Spinal cord (tissue), 10 donors: ENCODE measurements around the gene PLXNA2. TPM values are rescaled to one million over a fixed set of nuclear protein-coding genes. Genes with fewer than 3 reads are reported as not detected.

Experiments used
- DNase-seq, 6 donors: peaks; one replicate each; pipeline versions ENCODE4 v3.0.0 to v3.0.0-alpha.2; 2013 to 2015; ENCODE audit warnings: low spot score in 6 of 6, low read depth in 4 of 6
- H3K27ac ChIP-seq: one replicate; pipeline ENCODE4 v1.5.1; 2013; ENCODE audit warnings: low read depth, low read length, control low read depth
- H3K27me3 ChIP-seq: one replicate; pipeline ENCODE4 v1.6.1; 2013; ENCODE audit warnings: low read length; ENCODE audit not compliant: control insufficient read depth, insufficient read depth
- H3K36me3 ChIP-seq: one replicate; pipeline ENCODE4 v1.6.1; 2013; ENCODE audit warnings: low read length; ENCODE audit not compliant: control insufficient read depth, insufficient read depth
- H3K4me1 ChIP-seq: one replicate; pipeline ENCODE4 v1.6.1; 2013; ENCODE audit warnings: low read length; ENCODE audit not compliant: control insufficient read depth, insufficient read depth
- H3K4me3 ChIP-seq: one replicate; pipeline ENCODE4 v1.5.1; 2013; ENCODE audit warnings: low read depth, low read length, control low read depth
- H3K9me3 ChIP-seq: one replicate; pipeline ENCODE4 v1.6.1; 2013; ENCODE audit warnings: low read length; ENCODE audit not compliant: control insufficient read depth, insufficient read depth
- WGBS: methylation state at CpG from one replicate; pipeline ENCODE4 v1.1.5; 2013; ENCODE audit warnings: missing lambda C conversion rate; ENCODE audit not compliant: insufficient coverage; 5-methylcytosine and 5-hydroxymethylcytosine counted together
- polyA plus RNA-seq, 2 donors: library from polyadenylated mRNA; unstranded; fragments of 120-200 nt; gene quantifications; one replicate each; pipeline ENCODE4 v1.2.1, GENCODE V29; 2013; ENCODE audit not compliant: insufficient read length in 2 of 2
- total RNA-seq, 2 donors: library from RNA; depleted of rRNA in 1 of 2; stranded (reverse); fragments of 120-200 nt in 1 of 2; fragments of >200 nt in 1 of 2; gene quantifications; one replicate each; pipeline versions ENCODE4 v1.2.3 to v1.2.4, GENCODE V29; 2013 to 2014
- donor health status: healthy.

Gene PLXNA2
- total and polyA plus RNA-seq, 4 donors, result 22.0 to 52.8 (median 39.7) TPM

DNA sequence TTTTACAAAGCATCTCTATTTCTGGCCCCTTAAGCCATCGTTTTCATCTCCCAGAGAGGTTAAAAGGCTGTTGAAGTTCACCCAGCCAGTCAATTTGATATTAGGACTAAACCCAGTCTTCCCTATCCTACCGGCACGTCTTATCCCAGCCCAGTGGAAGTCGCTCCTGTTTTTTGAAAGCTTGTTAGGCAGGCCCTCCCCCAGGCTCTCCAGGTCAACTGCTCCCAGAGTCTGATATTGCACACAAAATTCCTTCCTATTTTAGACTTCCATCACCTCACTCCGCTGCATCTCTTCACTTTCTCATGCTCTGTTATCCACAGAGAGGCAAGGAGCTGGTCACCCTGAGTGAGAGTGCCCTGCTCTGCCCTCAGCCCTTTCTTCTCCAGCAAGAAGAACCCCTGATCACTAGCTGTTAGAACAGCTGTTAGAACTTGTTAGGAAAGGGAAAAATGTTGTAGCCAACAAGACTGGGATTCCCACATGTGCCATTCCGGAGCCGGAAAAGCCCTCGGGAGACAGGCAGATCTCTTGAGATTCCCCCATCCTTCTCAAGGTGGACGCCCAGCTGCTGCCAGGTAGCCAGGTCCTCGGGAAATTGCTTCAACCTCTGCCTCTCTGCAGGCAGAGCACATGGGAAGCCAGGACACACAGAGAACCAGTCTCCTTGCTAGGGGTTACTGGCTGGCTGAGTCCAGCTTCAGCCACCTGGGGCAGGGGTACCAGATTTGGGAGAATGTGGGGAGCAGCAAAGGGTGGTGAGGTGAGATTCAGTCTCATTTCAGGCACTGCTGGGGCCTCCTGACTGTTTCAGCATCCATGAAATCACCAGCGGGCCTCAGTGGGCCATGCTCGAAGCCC lies 25.7 kb downstream of the PLXNA2 start:
- H3K27ac ChIP-seq, result no peak overlapping the region
- WGBS, result 84% methylated on average over 11 of the region's 12 CpGs
- H3K36me3 ChIP-seq, result peaks cover 35% of the 10 kb centered on the region
- H3K4me3 ChIP-seq, result no peak overlapping the region
- no peaks in the 10 kb centered on the region for H3K27me3 ChIP-seq
- H3K9me3 ChIP-seq, result no peaks in the 10 kb centered on the region
- no peak for DNase-seq
- peaks cover 22% of the 10 kb centered on the region for H3K4me1 ChIP-seq

DNA sequence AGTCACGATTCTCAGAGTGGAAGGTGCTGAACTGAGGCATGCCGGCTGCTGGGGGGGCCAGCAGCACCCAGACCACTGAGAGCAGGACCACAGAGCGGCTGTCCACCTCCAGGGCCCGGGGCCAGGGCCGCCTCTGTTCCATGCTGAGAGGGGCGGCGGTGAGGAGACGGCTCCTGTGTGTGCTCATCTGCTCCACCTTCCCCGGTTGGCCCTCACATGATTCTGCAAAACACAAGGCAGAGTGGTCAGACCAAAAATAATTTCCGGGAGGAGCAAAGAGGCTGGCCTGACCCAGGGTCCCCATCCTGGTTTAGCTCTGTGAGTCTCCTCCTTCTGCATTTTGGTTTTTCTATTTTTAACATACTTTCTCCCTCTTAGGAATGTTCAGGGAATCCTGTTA lies 26.4 kb downstream of the PLXNA2 start:
- H3K27me3 ChIP-seq, result no peaks in the 10 kb centered on the region
- H3K4me3 ChIP-seq, result no peak overlapping the region
- H3K27ac ChIP-seq, result no peak overlapping the region
- WGBS, result 90% methylated on average over 9 of the region's 10 CpGs
- no peaks in the 10 kb centered on the region for H3K9me3 ChIP-seq
- peaks cover 22% of the 10 kb centered on the region for H3K4me1 ChIP-seq
- H3K36me3 ChIP-seq, result peaks cover 35% of the 10 kb centered on the region
- no peak for DNase-seq

DNA sequence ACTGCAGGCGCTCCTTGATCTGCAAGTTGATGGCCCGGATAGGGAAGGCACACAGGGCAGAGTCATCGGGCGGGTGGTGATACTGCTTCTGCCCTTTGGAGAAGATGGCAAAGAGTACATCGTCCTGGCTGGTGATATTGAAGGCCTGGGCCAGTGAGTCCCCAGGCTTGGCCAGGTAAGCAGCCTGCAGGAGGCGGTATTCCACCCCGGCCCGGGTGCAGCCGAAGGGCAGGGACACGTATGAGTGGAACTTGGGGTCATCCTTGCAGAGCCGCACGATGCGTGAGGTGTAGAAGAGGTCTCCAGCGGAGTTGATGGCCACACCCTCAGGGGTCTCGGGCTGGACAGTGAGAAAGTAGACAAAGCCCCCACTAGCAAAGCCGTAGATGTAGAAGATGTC lies 27.4 kb downstream of the PLXNA2 start:
- no peak overlapping the region for H3K27ac ChIP-seq
- peaks cover 37% of the 10 kb centered on the region for H3K36me3 ChIP-seq
- no peak for DNase-seq
- H3K9me3 ChIP-seq, result no peaks in the 10 kb centered on the region
- 97% methylated on average over 16 of the region's 16 CpGs for WGBS
- no peak overlapping the region for H3K4me3 ChIP-seq
- H3K4me1 ChIP-seq, result peaks cover 24% of the 10 kb centered on the region
- no peaks in the 10 kb centered on the region for H3K27me3 ChIP-seq

DNA sequence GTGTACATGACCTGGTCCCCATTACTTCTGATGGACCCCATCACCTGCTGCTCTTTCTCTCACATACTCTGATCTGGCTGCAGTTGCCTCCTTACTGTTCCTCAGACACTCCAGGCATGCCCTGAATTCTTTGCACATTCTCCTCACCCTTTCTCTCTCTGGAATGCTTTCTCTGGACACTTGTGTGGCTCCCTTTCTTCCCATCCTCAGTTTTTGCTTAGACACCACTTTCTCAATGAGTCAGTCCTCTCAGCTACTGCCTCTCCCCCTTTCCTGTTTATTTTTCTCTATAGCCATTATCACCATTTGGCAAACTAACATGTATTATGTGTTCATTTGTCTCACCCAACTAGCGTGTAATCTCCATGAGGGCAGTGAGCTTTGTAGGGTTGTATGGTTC lies 28.1 kb downstream of the PLXNA2 start:
- Histone ChIP-seq H3K36me3 (peaks cover 40% of the 10 kb centered on the region), H3K4me1 (peaks cover 26% of the 10 kb centered on the region), H3K4me3 (no peak overlapping the region), H3K9me3 (no peaks in the 10 kb centered on the region), H3K27me3 (no peaks in the 10 kb centered on the region), H3K27ac (no peak overlapping the region)
- DNase-seq, result no peak
- WGBS, result no CpG with 5 or more reads among the region's 1 CpG

DNA sequence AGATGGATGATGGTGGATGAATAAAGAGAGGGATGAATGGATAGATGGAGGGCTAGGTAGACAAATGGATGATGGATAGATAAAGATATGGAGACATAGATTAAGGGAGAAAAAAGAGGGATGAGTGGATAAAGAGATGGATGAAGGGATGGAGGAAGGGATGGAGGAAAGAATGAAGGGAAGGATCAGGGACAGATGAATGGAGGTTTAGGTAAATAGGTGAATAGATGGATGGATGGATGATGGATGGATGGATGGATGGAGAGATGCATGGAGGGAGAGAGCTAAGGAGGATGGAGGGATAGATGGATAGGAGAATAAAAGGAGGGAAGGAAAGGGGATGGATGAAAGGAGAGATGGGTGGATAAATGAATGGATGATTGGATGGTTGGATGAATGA lies 28.8 kb downstream of the PLXNA2 start:
- no peak for DNase-seq
- H3K27ac ChIP-seq, result no peak overlapping the region
- H3K27me3 ChIP-seq, result no peaks in the 10 kb centered on the region
- peaks cover 20% of the 10 kb centered on the region for H3K4me1 ChIP-seq
- H3K4me3 ChIP-seq, result no peak overlapping the region
- H3K36me3 ChIP-seq, result peaks cover 39% of the 10 kb centered on the region
- no peaks in the 10 kb centered on the region for H3K9me3 ChIP-seq

DNA sequence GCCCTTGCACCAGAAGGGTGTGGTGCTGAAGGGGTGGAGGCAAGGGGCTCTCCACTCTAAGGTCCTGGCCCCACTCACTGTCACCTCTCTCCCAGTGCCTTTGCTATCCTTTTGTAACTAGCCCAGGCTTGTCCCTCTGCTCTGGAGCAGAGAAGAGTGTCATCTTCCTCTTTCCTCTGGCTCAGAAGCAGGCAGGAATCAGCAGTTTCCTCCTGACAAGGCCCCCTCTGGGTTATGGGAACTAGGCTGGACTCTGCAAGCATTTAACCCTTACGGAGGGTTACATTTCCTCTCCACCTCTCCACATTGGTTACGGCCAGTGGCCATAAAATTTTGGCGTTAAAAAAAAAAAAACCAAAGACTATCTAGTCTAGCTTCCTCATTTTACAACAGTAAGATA lies 30.4 kb downstream of the PLXNA2 start:
- Histone ChIP-seq H3K27me3 (no peaks in the 10 kb centered on the region), H3K9me3 (no peaks in the 10 kb centered on the region), H3K36me3 (peaks cover 50% of the 10 kb centered on the region), H3K4me1 (peaks cover 7% of the 10 kb centered on the region), H3K4me3 (no peak overlapping the region), H3K27ac (no peak overlapping the region)
- no peak for DNase-seq
- WGBS, result no CpG with 5 or more reads among the region's 3 CpGs

DNA sequence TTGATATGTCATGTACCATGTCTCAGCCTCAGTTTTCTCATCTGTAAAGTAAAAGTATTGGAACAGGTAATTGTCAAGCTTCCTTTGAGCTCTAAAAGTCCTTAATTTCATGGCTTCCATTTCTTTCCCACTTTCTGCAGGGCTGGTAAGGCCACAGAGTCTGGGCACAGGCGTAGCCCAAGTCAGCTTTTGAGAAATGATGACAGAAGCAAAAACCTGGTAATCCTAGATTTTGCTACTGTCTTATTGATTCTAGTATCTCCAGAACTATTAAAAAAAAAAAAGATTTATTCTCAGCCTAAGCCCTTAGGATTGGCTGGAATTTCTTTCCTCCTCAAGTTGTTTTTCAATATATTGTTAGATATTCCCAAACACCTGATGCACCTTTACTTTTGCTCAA lies 31.3 kb downstream of the PLXNA2 start:
- H3K9me3 ChIP-seq, result no peaks in the 10 kb centered on the region
- no peak overlapping the region for H3K27ac ChIP-seq
- H3K36me3 ChIP-seq, result peaks cover 58% of the 10 kb centered on the region
- H3K4me3 ChIP-seq, result no peak overlapping the region
- no CpG with 5 or more reads among the region's 1 CpG for WGBS
- H3K27me3 ChIP-seq, result no peaks in the 10 kb centered on the region
- no peak for DNase-seq
- H3K4me1 ChIP-seq, result peaks cover 5% of the 10 kb centered on the region

DNA sequence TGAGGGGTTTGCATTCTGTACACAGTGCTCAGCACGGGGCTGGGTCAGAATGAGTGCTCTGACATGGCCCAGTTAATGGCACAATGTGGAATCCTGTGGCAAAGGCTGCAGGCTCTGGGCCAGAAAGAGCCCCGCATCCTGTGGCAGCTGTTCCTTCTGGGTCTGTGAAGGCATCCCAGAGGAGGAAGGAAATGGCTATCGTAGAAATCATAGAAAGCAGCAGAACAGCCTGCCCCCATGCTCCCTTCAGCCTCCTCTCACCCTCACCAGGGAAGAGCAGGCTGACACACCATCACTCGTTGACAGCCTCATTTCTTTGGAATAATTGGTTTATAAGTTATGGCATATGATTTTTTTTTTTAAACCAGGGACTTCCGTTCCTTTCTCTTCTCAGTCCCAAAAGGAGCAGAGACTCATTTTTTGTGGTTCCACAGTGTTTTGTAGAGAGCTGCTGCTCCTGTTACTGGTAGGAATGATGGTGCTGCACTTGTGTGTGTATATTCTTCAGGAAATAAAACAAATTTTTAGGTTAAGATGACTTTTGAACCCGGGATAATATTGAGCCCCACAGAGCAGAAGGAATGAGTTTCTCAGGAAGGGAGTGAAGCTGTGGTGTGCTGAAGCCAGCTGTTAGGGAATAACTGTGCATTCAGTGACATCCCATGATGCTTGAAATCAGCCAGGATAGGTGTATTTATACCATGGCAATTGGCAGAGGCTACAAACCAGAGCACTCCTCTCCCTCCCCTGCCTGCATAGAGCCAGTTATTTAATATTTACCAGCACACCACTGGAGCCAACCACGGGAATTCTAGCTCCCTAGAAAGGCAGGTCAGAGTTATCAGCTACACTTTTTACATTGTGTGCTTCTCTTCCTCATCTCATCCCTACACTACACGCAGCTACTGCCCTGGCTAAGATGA lies 32.0 kb downstream of the PLXNA2 start:
- H3K4me1 ChIP-seq, result peaks cover 5% of the 10 kb centered on the region
- H3K27ac ChIP-seq, result no peak overlapping the region
- DNase-seq, result no peak
- no peaks in the 10 kb centered on the region for H3K27me3 ChIP-seq
- WGBS, result 38% methylated on average over 3 of the region's 8 CpGs
- no peaks in the 10 kb centered on the region for H3K9me3 ChIP-seq
- peaks cover 57% of the 10 kb centered on the region for H3K36me3 ChIP-seq
- no peak overlapping the region for H3K4me3 ChIP-seq

DNA sequence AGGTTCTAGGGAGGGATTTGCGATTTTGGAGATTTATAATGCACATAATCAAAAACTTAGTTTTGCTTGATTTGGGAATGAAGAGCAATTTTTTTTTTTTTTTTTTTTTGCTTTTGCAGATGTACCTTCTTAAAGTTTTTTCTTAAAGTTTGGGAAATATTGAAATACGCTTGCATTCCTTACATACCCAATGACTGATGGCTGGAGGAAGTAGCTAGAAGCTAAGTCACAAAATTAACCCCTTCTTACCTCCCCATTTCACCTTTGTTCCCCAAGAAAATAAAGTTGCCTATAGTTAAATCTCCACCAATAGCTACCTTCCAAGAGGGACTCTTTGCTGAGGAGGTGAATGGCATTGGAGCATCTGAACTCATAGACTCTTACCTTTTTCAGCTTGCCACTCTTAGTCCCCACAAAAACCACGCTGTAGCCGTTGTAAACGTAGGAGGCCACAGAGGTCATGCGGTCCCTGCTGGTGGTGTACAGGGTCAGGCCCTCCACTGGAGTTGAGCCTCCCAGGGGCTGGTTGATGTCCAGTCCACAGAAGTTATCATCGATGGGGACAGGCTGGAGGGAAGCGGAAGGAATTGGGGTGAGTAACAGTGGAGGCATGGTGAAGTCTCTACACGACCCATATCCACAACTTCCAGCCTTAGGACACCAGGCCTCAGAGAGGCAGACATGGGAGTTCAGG lies 34.1 kb downstream of the PLXNA2 start:
- Histone ChIP-seq H3K9me3 (no peaks in the 10 kb centered on the region), H3K36me3 (peaks cover 43% of the 10 kb centered on the region), H3K4me3 (no peak overlapping the region), H3K27ac (no peak overlapping the region), H3K4me1 (peaks cover 11% of the 10 kb centered on the region), H3K27me3 (no peaks in the 10 kb centered on the region)
- no peak for DNase-seq
- 87% methylated on average over 3 of the region's 9 CpGs for WGBS
